HG03103 (cell line): Measurements from ENCODE around the gene ZMYND8.
"Not testable (repeated sequence)": the region's sequence is repeated elsewhere in the genome, so short reads cannot be mapped to it uniquely, and the experiment has no call there.

ENCODE experiments used
- ATAC-seq: cut with Tn5 transposase; IDR thresholded peaks from one replicate; pipeline ENCODE4 v1.9.1; 2021; ENCODE audit warnings: low read depth; ENCODE audit not compliant: unreplicated experiment

ZMYND8 gene

DNA sequence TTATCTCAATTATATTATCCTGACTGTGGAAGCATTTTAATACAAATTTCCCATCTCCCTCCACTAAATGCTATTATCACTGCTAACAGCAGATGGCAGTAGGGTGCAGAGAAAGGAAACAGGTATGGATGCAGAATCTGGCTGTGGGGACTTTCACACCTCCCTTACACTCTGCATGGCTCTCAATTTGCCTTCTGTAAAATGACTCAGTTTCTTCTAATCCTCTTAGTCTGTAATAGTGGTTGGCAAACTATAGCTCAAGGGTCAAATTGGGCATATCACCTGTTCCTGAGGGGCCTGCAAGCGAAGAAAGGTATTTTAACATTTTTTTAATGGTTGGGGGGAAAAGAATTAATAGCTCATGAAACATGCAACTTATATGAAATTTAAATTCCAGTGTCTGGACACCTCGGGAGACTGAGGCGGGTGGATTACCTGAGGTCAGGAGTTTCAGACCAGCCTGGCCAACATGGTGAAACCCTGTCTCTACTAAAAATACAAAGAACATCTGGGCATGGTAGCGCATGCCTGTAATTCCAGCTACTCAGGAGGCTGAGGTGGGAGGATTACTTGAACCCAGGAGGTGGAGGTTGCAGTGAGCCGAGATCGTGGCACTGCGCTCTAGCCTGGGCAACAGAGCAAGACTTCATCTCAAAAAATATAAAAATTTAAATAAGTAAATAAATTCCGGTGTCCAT is 83.5 kb downstream of the ZMYND8 start:
- no peak for ATAC-seq

DNA sequence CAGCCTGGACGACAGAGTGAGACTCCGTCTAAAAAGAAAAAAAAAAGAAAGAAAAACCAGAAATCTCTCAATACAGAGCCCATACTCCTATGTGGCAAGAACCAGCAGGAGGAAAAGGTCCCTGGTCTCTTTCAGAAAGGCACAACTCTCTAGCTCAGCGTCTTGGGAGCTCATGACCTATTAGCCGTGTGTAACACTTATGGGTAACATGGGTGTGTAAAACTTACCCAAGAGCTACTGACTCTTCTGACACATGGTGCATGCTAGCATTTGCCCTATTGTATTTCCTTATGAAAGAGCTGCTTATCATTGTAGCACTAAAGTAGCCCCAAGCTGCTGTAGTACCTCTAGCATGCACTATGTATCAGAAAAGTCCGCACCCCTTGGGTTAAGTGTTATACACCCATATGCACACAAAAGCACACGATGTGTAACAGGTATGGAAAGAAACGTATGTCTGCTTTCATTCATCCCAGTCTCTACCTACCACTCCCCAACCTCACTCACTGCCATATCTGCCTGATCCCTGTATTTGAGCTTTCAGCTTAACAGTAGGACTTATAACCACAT is 85.4 kb downstream of the ZMYND8 start:
- ATAC-seq = no peak

DNA sequence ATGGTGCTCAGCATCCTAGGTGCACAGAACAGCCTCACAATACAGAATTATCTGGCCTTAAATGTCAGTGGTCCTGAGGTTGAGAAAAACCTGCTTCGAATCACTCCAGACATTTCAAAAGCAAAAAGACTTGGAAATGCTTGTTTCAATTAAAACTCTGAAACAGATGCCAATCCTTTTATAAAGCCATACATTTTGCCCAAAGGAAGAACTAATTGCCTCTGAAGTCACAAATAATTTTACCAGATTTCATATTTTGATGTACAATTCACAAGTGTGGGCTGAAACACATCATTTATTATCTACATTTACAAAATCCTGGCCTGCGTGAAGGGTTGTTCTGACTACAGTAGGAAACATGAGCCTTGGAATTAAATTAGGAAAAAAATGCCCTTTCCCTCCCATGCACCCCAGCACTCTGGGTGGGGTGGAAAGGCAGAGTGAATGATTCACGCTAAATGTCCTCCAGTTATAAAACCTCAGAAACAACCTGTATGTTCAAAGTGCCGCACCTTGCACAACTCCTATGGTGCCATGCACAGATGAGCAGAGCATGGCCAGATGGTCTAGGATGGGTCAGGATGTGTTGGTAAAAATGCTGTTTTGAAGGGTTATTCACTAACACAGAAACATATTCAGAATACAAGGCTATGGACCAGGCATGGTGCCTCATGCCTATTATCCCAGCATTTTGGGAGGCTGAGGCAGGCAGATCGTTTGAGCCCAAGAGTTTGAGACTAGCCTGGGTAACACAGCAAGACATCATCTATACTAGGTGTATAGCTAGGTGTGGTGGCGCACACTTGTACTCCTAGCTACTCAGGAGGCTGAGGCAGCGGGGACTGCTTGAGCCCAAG is 87.0 kb downstream of the ZMYND8 start:
- no peak for ATAC-seq

DNA sequence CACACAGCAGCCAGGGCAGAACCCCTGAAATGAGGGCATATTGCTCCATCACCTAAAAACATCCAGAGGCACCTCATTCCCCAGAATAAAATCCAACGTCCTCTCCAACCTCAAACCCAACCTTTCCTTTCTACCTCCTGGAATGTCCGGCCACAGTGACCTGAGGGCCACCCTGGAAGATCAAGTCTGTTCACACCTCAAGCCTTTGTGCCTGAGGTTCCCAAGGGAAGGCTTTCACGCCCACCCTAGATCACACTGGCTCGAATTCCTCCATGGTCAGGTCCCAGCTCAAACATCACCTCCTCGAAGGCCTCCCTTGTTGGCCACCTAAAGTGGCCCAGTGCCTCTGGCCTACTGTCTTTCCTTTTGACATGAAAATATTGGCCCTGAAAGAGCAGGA is 88.9 kb downstream of the ZMYND8 start:
- ATAC-seq = no peak

DNA sequence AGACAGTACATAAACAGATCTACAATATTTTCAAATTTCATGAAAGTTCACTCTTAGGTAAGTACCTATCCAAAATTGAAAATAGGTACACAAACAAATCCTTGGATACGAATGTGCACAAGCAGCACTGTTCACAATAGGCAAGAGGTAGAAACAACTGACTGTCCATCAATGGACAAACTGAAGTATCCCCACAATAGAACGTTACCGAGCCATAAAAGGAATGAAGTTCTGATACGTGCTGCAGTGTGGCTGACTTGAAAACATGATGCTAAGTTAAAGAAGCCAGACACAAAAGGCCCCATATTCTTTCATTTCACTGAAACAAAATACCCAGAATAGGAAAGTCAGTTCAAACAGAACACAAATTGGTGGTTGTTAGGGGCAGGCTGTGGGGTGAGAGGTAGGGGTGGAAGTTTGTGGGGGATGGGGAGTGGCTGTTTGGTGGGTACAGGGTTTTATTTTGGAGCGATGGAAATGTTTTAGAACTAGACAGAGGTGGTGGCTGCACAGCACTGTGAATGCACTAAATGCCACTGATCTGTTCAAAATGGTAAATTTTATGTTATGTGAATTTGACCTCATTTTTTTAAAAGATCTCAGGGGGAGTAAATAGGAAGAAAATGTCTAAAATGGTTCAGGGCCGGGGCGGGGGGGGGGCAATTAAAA is 89.5 kb downstream of the ZMYND8 start:
- ATAC-seq = no peak

DNA sequence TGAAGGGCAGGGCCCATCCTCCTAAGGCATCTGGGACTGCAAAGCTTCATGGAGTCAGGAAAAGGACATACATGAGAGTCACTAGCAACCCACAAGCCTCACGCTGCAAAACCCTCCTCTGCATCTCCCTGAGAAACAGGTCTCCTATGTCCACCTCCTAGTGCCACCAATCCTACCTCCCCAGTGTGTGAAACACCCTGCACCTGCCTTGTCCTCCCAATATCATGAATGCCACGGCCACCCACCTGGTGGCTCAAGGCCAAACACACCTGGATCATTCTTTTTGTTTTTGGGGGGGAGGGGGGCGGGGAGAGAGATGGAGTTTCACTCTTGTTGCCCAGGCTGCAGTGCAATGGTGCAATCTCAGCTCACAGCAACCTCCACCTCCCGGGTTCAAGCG is 90.5 kb downstream of the ZMYND8 start:
- no peak for ATAC-seq

DNA sequence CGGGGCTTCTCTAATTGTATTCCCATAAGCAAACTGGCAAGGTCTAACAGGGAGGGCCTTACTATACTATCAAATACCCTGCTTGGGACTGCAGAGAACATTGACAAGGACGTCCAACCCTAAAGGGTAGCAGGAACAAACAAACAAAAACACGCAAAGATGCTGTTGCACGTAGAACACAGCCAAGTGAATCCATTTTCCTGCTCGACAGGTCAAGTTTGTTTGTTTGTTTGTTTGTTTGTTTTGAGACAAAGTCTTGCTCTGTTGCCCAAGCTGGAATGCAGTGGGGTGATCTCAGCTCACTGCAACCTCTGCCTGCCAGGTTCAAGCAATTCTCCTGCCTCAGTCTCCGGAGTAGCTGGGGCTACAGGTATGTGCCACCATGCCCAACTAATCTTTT is 91.3 kb downstream of the ZMYND8 start:
- no peak for ATAC-seq

DNA sequence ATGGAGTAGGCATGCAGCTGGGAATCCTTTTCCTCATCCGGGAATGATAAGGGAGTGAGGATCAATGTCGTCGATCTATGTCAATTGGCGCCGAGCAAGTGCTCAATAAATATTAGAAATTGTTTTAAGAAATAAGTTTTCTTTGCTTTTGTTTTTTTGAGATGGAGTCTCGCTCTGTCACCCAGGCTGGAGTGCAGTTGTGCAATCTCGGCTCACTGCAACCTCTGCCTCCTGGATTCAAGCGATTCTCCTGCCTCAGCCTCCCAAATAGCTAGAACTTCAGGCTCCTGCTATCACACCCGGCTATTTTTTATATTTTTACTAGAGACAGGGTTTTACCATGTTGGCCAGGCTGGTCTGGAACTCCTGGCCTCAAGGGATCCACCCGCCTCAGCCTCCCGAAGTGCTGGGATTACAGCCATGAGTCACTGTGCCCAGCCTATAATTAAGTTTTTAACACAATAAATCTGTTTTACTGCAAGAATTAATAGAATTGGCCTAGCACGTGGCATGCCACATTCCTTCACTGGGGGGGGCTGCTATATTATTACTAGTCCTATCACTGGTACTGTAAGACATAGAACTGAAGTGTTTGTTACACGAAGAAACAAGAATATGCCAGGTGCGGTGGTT is 92.2 kb downstream of the ZMYND8 start:
- not testable (repeated sequence) for ATAC-seq

DNA sequence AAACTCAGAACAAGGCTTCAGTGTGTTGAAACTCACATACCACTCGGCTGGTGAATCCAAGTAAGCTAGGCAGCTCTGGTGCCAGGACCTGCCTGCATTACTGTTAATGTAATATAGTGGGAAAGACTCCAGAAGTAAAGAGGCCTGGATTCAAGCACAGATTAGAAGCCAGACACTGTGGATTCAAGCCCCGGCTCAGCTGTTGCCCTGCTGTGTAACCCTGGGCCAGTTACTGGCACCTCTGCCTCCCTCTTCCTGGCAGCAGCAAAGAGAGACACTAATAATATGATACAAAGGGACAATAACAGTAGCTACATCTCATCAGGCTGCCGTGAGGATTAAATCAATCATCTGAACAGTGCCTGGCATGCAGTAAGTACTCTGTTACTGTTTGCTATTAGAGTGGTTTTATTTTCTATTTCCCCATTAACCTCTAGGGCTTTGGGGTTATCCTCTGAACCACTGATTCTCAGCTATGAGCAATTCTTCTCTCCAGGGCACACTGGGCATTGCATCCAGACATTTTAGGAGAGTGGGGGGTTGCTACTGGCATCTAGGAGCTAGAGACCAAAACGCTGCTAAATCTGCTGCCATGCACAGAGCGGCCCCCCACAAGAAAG is 92.9 kb downstream of the ZMYND8 start:
- ATAC-seq = no peak

DNA sequence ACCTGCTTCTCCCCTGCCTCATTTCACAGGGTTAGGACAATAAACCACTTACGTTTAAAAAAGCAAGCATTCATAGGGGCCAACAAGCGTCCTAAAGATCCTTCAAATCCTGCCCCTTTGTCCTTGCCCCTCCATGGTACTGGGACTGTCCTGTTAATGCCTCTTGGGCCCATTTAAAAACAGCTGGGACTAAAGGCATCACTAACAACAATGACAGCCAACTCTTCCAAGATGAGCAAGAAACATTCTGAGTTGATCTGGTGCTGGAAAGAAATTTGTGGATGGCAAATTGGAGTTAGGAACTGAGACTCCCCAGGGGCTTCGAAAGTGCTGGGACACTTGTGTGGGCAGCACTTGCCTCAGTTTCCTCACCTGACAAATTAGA is 93.4 kb downstream of the ZMYND8 start:
- no peak for ATAC-seq

DNA sequence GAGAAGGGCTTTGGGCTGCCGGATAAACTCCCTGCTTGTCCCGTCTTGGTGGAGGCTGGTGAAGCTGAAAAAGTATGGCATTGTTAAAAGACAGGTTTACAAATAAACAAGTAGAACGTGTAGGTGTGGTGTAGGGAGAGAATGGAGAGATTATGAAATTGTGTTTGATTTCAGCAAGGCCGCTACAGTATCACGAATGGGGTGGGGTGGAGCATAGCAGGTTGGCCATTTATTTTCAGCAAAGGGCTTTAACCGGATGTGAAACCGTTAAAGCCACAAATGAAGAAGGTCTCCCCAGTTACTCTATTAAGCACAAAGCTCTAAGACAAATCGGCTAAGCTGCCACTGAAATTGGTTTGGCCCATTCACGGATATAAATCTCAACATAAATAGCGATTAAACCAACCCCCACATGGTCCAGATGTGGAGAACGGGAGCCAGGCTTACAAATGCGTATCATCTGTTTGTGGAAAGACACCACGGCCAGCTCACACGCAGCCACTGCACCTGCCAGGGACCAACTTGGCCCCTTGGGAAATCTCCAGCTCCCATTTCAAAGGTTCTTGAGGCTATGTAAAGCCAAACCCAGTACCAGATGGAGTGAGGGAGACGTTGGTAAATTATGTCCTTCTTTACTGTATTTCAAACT is 94.0 kb downstream of the ZMYND8 start:
- no peak for ATAC-seq

DNA sequence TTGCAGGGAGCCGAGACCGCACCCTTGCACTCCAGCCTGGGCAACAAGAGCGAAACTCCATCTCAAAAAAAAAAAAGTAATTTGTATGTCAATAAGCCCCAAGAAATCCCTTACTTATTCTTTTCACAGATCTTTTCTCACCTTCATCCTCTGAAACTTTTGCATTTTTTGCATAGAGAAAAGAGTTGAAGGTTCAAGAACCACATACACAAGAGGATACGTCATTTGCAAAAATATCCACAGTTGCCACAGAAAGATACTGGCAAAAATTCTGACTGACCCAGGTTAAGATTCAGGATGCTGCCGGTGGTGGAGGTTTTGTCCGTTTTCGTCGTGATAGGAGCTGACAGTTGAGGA is 94.5 kb downstream of the ZMYND8 start:
- no peak for ATAC-seq

DNA sequence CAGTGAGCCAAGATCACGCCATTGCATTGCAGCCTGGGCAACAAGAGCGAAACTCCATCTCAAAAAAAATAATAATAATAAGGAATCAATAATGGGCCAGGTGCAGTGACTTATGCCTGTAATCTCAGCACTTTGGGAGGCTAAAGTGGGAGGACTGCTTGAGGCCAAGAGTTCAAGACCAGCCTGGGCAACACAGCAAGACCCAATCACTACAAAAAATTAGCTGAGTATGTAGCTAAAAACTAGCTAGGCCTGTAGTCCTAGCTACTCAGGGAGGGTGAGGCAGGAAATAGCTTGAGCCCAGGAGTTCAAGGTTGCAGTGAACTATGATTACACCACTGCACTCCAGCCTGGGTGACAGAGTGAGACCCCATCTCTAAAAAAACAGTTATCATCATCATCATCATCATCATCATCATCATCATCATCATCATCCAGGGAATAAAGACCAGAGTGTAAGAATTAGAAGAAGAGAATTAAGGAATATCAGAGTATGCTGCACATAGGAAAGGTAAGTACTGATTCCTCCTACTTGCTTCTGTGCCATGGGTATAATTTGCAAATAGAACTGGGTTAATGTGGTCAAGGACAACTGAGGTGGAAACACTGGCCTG is 95.2 kb downstream of the ZMYND8 start:
- ATAC-seq = not testable (repeated sequence)

DNA sequence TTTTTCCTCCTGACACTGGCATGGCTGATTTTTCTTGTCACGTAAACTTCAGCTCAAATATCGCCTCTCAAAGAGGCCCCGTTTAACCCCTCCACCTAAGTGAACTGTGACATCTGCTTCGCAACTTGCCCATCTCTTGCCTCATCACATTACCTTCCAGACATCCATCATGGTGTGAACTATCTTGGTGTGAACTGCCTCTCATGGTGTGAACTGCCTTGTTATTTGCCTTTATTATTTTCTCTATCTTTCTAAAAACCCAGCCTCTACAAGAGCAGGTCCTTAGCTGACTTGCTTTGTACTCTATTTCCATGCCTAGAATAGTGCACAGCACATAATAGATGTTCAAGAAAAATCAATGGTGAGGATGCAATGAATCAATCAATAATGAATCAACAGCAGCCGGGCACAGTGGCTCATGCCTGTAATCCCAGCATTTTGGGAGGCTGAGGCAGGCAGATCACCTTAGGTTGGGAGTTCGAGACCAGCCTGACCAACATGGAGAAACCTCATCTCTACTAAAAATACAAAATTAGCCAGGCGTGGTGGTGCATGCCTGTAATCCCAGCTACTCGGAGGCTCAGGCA is 95.9 kb downstream of the ZMYND8 start:
- ATAC-seq = not testable (repeated sequence)

DNA sequence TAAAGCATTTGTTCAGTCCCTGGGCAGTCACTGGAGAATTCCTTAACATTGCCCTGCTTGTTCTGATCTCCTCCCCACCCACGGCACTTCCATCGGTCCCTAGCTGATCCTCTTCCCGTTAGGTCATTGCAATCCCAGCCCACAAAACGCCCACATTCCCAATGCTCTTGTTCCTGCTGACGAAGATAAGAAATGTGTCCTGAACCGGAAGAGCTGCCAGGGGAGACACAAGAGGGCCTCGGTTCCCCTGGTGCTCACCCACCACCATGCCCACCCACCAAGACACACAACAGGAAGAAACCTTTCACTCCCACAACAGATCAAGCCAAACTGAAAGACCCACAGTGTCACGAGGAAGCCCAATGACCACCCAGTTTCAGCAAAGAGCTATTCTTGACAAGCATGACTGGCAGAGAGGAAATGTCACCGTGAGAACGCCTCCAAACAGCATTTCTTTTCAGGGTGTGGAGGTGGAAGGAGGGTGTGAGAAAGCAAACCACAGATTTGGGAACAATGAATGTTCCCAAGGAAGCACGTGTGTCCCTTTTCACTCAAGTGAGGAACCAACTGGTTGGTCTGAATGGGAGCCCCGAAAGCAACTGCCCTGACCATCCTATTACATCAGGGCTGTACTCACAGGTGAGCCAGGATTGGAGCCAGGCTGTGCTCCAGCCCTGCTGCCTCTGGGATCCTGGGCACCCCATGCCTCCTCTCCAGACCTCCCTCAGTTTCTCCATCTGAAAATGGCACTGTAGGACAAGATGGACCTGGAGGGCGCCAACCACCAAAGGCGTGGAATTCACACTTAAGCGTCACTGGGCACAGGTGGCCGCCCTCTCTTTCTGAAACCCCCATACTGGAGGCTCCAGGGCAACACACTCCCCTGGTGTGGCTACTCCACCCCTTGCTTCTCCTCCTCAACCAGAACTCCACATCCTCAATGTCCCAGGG is 97.5 kb downstream of the ZMYND8 start:
- ATAC-seq = peak; percentile 43

DNA sequence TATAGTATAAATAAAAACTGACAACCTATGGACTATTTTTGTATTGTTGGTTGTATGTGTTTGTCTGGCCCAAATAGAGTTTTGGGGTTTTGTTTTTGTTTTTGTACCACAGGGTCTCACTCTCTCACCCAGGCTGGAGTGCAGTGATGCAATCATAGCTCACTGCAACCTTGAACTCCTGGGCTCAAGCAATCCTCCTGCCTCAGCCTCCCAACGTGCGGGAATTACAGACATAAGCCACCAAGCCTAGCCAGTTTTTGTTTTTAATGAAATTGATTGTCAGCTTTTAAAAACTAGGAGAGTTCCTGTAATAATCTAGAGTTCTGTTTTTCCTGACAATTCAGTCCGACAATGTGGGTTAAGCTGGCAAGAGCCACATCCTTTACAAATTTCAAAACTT is 98.7 kb downstream of the ZMYND8 start:
- ATAC-seq = no peak

DNA sequence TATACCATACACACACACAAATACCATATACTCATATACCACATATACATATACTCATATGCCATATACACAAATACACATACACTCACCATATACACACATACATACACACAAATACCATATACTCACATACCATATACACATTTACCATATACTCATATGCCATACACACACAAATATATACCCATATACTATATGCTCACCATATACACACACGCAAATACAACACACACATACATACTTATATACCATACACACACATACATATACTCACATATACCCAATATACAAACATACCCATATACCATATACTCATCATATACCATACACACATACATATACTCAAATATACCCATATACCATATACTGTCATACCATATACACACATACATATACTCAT is 99.2 kb downstream of the ZMYND8 start:
- ATAC-seq = no peak

DNA sequence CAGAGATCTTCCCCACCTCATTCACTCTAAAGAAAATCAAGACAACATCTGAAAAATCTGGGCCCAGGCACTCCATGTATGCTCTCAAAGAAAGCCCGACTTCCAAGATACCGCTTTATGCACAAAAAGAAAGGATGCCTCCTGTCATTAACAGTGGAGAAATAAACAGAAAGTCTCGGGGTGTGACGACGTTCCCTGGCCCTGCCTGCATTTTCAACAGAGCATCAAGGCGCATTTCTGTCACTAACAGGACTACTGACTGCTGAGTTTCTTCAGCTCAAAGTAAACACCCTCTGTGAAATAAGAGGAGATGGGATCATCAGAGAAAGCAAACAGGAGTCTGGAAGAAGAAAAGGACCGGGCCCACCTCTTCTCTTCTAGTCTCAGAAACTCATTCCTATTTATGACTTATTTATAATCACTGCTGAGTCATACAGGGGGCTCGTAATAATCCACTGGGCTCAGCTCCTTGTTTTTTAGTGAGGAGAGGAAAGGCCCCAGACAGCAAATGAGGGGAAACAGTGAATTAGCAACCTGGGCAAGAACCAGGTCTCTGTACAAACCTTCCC is 99.7 kb downstream of the ZMYND8 start:
- ATAC-seq = no peak
